GM11168 (cell line): ENCODE measurements around the gene ADAMTS12.

ENCODE experiments used
- in situ Hi-C: fragments of 300-500 bp; cut with MboI; formaldehyde crosslinking; loops from one replicate; pipeline ENCODE4 v1.12.0; 2022; ENCODE audit warnings: low sequenced_read_pairs; ENCODE audit not compliant: unreplicated experiment

Gene ADAMTS12

DNA sequence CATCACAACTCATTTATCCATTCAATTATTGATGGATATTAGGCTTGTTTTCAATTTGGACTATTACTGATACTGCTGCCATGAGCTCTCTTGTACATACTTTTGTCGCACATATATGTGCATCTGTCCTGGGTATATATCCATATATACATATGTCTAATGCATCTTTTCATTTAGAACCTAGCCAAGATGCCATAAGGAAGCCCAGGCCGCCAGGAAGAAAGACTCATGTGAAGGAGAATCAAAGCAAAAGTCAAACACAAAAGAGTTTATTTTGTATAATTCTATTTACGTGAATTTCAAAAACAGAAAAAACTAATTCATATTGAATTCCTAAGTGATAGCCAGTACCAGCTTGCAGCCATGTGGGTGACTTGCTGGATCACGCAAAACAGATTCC is 79.0 kb downstream of the ADAMTS12 start:
- in situ Hi-C loops = no loop called here

DNA sequence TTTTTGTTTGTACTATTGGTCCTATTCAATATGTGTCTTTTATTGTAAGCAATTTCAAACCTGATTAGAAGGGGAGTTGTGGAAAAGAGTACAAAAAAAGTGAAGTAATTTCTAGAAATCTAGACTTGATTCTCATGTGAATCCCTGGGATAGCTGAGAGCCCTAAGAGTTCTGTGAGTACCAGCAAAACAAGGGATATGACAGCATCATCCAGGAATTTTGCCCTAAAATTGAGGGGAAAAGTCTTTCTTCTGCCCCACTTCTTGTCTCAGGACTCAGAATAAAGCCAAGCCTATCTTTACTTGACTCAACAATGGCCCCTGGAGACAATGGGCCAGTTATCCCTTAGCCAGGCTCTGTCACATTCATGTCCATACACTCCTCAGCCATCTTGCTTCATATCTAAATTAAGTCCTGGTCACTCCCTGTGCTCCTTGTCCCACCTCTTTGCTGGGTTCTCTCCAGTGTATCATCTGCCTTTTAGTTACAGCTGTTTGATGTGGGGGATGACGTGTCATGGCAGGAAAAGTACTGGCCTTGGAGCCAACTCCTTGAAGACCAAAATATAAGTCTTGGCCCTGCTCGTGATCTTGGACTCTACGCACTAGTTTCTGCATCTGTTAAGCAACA is 81.2 kb downstream of the ADAMTS12 start:
- in situ Hi-C loops = no loop called here

DNA sequence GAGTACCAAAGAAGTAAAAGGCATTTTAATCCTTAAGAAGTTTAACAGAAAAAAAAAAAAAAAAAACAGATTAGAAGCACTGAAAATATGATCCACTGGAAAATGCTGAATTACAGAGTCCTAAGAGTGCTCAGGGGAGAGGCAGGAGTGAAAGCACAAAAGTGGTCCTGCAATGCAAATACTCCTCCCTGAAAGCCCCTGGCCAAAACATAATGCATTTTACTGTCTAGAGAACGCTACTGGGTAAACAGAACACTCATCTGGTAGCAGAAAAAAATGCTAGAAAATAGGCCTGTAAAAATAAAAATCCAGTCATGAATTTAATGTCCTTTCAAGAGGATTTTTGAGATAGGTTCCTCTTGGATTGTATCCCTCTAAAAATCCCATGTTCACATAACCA is 81.9 kb downstream of the ADAMTS12 start:
- in situ Hi-C loops = no loop called here

DNA sequence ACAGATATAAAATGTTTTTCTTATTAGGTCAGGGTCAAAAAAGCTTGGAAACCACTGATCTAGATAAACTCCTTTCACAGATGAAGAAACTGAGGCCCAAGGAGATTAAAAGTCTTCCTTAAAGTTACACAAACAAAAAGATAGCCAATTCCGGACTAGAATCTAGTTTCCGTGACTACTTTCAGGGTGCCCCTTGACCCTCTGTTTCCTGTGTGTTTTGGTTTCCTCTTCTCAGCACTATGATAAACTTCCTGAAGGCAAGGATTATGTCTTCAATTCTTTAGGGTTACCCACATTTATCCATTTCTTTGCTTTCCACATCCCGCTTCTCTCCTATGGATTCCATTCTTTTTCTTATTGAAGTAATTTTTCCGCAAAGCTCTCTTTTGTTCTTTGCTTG is 83.1 kb downstream of the ADAMTS12 start:
- in situ Hi-C loops = no loop called here

DNA sequence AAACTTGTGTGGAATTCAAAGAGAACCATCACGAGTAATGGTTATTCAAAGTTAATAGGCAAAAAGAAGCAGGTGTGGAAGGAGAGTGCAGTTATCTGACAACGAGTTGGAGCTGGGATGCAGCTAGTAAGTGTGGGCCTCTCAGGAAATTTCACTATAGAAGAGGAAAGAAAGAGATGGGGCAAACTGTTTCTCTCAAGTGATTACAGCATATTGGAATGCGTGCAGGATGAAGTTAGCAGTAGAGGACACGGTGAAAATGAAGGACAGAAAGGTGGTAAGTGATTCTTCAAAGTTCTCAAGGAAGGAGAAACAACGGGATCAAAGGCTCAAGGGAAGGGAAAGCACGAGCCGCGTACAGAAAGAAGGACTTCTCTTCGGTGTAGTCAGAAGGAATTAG is 84.0 kb downstream of the ADAMTS12 start:
- in situ Hi-C loops = no loop called here

DNA sequence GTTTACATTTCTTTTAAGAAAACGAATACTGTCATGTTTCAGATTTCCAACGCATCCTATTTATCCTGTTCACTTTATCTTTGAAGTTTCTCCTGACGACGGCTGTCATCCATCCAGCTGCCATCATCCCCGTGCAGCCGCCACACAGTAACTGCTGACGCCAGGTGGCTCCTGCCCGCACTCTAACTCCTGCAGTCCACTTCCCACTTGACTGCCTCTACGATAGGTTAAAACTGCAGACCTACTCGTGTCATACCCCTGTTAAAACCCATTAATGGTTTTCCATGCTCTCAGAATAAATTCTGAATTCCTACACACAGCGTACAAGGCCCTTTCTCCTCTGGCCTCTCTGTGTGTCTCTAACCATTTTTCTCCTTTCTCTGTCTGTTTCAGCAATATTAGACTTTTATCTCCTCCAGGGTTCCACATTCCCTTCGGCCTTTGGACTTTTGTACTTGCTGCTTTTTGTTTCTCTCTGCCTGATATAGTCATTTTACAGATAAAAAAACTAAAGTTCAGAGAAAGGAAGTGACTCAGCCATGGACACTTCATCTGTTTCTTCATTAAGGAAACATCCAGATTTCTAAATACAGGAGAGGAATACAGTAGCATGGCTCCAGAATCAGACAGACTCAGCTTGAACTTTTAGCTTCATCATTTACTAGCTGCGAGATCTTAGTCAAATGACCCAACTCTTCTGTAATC is 84.9 kb downstream of the ADAMTS12 start:
- in situ Hi-C loops = no loop called here

DNA sequence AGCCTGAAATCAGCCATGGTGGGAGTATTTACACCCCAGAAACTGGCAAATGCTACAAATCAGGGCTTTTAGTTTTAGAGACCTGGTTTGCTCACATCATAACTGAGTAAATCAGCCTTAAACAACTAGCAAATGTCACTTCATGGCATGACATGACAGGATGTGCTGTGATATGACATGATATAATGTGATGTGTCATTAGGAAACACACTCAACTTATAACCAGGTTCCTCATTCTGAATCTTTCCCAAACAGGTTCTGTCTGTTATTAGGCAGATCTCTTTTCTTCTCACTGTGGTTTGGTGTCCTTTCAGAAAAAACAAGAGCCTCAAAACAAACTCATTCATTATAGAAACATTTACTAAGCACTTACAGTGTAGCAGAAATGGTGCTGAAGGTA is 90.5 kb downstream of the ADAMTS12 start:
- in situ Hi-C loops = no loop called here

DNA sequence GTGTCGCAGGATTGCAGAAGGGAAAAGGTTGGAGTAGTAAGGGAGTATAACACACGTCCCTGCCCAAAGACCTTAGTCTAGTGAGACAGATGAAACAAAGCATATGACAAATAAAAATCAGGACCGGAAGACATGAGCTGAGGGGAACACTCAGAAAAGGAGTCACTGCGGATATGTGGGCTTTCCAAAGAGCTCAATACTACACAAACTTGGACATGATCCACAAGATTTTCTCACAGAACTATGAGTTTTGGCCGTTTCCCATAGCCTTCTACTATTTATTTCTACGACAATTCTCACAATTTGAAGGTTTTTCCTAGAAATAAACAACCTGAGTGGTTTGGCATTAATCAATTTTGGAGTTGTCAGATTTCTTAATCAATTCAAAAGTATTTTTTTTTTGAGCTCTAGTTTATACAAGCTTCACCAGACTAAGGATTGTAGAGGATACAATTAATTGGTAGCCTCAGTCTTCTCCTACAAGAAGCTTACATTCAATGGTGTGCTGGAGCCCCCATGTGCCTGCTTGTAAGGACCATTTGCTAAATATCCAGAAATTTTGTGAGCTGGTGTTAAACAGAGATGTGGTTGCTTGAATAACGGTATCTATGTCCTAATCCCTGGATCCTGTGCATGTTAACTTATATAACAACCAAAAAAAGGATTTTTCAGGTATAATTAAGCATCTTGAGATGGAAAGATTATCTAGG is 91.4 kb downstream of the ADAMTS12 start:
- in situ Hi-C loops = no loop called here

DNA sequence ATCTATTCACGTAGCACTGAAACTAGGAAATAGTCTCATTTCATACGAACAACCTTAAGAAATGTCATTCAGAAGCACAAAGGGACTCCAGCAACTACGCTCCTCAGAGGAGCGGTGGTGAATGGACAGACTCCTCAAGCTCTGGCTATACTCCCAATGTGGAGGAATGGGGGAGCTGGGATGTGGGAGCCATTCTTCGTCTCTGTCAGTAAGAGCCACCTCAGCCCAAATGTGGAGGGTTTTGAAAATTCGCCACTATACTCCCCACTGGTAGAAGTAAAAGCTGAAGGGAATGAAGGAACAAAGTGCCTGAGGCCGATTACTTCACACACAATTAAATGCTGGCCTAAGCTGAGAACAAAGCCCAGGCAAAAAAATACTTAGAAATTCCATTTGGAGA is 96.3 kb downstream of the ADAMTS12 start:
- in situ Hi-C loops = no loop called here

DNA sequence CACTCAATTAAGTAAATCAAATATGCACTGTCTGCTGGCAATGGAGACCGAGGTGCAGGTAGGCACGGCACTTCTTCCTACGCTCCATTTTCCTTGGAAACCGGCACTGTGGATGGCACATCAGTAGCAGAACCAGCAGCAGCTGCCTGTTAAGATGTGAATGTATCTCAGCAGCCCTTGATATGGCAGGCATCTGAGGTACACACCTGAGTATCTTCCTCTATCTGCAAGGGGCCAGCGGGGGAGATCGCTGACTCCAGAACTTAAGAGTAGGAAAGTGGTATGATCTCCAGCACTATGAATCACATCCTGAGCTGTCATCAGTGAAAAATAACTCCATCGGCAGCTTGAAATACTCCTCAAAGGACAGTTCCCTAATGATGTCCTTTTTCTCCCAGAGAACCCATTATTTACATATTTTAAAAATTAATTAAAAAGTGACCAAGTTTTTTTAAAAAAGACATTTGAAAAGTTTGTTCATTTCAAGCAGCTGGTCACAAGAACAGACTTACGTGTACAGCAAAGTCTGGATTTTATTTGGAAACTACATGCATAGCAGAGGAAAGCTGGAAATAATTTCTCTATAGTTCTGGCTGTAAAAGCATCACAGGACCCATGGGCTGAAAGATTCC is 97.1 kb downstream of the ADAMTS12 start:
- in situ Hi-C loops = no loop called here

DNA sequence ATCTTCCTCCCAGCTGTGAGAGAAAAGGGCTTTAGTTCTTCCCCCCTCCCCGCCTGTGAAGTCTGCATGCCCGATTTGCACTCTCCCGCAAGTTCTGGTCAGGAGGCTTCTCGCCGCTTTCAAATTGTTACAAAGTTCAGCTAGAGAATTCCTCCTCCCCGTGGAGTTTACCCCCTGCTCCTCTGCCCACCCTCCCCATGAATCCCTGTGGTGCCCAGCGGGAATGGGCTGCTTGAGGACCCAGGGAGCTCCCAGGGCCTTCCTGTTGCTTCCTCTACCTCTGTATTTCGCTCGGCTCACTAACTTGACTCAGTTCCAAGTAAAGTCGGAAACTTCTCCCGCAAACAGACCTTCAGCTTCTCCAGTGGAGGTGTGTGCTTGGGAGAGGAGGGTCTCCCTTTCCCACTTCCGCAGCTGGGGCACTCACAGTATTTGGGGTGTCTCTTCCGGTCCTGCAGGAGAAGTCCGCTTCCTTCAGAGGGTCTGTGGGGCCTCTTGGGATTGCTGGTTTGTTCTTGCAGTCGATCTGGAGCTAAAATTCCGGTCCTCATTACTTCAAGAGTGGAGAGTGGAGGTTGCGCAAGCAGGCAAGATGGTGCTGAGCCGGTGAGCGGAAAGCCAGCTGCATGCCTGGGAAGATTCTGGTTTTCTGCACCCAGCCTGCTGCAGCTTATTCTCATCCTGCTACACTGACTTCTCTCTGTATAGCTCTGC is 97.8 kb downstream of the ADAMTS12 start:
- in situ Hi-C loops = no loop called here

DNA sequence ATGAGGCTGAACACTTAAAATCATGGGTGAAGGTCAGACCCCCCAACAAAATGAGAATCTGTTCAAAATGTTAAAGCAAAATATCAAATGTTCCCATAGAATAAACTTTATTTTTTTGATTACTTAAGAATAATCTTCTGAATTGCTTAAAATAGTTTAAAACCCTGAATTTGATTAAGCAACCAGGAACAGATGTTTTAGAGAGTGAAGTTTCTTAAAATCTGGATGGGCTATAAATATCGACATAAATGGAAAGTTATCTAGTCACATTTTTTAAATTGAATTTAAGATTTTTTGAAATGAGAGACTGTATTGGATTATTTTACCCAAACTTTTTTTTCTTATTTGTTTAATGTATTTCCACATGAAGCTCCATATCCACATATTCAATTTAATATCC is 98.5 kb downstream of the ADAMTS12 start:
- in situ Hi-C loops = no loop called here

DNA sequence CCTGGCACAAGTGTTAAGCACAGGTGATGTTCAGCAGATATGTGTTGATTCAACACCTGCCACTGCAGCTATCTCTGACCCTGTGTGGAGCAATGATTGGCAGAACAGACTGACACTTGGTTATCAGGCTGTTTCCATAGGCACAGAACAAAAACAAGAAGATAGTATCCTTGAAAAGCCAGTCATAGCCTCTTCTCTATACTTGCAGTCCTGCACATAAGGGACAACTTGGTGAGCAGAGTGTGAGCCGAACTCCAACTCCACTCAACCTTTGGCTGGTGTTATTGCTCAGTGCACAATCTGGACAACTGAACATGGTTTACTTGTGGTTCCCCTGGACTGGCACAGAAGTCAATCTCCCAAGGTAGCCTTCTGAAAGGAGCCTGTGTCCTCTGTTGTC is 99.2 kb downstream of the ADAMTS12 start:
- in situ Hi-C loops = no loop called here

DNA sequence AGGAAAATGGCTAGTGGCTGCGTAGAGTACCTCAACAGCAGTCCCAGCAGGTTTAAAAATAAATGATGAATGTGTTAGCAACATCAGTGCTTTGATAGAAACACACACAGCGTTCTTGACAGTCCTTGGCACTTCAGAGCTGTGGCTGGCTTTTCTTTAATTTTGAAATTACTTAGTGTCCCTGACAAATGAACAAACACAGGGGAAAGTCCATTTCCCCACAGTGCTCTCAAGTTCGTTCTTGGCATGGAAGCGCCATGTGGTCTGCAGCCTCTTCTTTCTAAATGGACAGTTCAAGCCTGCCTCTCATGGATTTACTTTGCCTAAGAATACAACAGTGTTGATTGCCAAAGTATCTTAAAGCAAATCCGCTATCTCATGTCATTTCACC is 102.2 kb downstream of the ADAMTS12 start:
- in situ Hi-C loops = no loop called here

DNA sequence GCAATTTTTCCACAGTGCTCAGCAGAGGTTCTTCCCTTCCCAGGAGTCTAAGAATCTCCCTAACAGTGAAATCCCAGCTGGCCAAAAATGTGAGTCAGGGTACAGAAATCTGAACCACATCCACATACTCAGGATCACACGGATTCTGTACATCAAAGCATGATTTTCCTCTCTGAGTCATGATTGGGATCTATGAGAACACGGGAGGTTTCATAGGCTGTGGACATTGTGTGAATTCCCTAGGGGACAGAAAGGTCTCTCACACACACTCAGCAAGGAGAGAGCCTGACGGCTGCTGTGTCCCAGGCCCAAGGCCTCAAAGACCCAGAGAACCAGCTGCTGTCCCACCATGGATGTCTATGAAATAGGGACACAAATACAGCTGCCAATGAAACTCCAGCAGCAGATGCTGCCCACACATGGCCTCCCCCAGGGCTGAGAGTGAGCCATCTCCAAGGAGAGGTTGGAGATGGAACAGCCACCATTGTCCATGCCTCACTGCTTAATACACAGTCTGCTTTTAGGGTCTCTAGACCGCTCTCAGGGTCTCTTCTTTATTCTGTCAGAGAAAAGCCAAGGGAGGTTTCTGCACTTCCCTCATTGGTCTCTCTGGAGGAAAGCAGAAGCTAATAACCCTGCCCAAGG is 102.7 kb downstream of the ADAMTS12 start:
- in situ Hi-C loops = no loop called here

DNA sequence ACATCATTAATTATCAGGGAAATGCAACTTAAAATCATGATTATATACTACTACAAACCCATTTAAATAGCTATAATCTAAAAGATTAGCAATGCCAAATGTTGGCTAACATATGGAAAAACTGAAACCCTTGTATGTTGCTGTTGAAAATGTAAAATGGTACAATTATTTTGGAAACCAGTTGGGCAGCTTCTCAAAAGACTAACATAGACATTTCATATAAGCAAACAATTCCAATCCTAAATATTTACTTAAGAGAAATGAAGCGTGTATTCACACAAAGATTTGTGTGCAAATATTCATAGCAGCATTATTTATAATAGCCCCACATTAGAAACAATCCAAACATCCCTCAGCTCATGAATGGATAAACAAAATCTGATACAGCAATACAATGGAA is 106.2 kb downstream of the ADAMTS12 start:
- in situ Hi-C loops = no loop called here

DNA sequence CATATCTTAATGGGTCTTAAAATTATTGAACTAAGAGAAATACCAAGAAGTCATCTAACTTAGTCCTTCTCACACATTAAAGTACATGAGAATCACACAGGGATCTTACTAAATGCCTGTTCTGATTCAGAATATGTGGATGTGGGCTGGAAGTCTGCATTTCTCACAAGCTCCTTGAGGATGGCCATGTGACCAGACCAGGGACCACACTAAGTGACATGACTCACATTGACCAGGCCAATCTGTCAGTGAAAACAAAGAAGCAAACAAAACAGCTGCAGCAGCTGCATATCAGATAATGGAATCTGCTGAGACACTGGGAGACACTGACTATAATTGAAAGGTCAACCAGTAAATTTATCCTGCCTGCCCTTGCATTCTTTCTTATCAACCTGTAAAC is 110.5 kb downstream of the ADAMTS12 start:
- in situ Hi-C loops = no loop called here

DNA sequence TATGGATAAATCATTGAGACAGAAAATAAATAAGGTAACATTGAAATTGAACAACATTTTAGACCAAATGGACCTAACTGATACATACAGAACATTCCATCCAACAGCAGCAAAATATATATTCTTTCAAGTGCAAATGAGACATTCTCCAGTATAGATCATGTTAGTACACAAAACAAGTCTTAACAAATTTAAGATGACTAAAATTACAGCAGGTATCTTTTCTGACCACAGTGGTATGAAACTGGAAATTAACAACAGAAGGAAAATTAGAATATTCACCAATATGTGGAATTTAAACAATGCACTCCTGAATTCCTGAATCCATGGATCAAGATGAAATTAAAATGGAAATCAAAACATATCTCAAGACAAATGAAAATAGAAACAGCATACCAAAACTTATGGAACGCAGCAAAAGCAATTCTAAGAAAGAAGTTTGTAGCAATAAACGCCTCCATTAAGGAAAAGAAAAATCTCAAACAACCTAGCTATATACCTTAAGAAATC is 115.6 kb downstream of the ADAMTS12 start:
- in situ Hi-C loops = no loop called here

DNA sequence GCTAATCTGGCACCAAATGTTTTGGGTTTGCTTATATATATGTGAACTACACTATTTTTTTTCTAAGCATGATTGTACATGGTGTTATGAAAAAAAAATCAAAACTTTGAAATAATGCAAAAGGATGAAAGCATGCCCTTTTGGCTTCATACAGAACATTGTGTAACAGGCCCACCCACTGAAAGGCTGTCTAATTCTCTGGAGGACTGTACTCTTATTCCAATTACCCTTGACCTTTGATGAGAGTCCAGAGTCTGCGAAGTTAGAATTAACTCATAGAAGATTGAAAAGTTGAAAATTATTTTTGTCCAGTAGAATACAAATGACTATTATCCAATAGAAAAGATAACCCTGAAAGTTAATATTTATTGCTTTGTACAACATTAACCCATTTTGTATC is 117.4 kb downstream of the ADAMTS12 start:
- in situ Hi-C loops = no loop called here

DNA sequence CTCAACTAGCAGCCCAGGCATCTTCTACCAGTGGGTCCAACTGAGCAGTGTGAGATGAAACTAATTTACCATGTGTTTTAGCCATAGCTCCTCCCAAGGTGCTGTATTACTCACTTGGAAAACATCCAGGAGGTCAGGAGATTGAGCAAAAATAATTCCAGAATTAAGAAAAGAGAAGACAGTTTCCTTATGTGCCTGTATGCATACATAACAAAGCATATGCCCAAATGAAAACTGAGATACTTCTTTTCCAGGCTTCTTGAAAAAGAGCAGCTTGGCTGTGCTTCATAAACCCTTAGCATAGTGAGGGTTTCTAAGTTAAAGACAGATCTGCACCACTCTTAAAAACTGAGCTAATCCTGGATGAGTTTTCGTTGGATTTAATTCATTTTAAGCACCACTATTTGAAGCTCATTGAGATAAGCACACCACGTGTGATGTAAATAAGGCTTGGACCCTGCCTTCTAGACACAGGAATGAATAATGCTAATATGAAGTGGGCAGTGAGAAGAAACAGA is 119.4 kb downstream of the ADAMTS12 start:
- in situ Hi-C loops = no loop called here
